GM19468 (cell line): ENCODE data around the gene DOK1.

ENCODE experiments used
- ATAC-seq: cut with Tn5 transposase; IDR thresholded peaks from one replicate; pipeline ENCODE4 v1.9.1; 2021; ENCODE audit warnings: mild to moderate bottlenecking, moderate library complexity, moderate number of reproducible peaks; ENCODE audit not compliant: unreplicated experiment; ENCODE audit errors: extremely low read depth

Gene DOK1

GRCh38 chr2:74553892-74554819, at the start of gene DOK1, which contains the start of gene LOXL3:
TSS of gene DOK1 (plus strand) at chr2:74554720. CDS start at chr2:74554755, 35 bp downstream.
TSS of gene LOXL3 (minus strand) at chr2:74553942. CDS start at chr2:74552634, 1,308 bp downstream.
- ATAC-seq, result peak; percentile 23

DNA sequence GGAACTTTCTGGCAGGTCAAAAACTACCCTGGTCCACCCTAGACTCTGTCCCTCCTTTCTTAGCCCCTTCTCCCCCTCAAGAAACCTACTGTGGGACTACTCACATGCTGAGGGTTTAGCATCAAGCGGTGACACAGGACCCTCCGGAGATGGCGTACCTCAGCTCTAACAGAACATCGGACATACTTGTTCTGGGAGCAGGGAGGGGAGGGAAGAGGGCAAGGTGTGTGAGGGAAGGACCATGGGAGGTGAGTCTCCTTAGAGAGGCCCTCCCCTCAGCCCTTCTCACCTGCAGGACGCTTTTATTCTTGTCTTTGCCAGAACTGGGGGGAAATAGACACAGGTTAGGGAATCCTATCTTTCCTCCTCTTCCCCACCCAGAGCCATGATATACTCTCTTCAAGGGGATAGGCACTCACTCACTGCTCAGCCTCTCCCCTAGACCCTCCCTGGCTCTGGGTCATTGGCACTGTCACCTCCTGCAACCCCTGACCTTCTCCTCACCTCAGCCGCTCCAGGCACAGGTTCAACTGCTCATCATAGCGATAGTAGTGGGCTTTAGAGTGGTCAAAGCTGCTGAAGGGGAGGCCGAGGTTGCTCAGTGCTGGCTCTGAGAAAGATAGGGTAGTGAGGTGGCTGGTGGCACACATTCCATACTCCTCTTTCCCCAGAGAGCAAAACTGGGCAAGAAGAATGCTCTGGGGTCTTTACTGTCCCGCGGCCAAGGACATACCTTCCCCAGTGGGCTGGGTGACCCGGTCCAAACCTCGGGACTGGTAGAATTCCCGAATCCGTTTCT, 48.9 kb upstream of the DOK1 start:
- no peak for ATAC-seq

- ATAC-seq, result peak; percentile 76
These were observed 47.2 kb upstream of the DOK1 start, which contains the start of gene PCGF1 for GRCh38 chr2:74507145-74507925. TSS of gene PCGF1 (minus strand) at chr2:74507695. CDS start at chr2:74507668, 27 bp downstream.

DNA sequence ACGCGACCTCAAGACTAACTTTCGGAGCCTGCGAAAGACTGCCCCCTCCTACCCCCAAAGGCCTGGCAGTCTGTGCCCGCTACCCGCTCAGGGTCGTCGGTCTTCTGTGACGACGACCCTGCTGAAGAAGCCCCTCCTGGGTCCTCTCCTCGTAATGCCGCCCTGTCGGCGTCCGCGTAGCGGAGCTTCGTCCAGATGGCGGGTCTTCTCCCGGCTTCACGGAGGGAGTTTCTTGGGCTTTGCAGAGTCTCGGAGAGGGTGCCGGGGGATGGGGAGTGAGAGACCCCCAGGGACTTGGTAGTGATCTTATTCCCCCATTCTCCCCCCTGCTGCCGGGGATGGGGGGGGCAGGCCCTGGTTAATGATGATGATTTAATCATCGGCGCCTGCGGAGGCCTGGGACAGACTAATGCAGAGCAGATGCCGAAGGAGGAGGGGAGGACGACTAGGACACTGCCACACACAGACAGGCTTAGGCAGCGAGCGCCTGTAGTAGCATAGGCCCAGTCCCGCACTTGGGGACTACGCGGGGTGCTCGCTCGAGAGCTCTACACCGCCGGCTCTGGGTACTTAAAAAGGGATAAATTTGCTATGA, 46.5 kb upstream of the DOK1 start:
- no peak for ATAC-seq

DNA sequence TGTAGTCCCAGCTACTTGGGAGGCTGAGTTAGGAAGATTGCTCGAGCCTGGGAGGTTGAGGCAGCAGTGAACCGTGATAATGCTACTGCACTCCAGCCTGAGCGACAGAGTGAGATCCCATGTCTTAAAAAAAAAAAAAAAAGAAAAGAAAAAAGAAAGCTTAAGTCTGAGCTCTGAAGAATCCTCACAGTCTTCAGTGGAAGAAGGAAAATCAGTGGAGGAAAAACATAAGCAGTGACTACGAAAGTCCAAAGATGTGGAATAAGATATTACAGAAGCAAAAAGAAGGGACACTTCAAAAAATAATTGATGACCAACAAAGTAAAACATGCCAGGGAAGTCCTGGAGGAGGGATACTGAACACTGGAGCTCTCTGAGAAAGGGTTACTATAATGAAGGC, 44.2 kb upstream of the DOK1 start:
- no peak for ATAC-seq

- no peak for ATAC-seq
These were observed 43.2 kb upstream of the DOK1 start for GRCh38 chr2:74511104-74511989.

DNA sequence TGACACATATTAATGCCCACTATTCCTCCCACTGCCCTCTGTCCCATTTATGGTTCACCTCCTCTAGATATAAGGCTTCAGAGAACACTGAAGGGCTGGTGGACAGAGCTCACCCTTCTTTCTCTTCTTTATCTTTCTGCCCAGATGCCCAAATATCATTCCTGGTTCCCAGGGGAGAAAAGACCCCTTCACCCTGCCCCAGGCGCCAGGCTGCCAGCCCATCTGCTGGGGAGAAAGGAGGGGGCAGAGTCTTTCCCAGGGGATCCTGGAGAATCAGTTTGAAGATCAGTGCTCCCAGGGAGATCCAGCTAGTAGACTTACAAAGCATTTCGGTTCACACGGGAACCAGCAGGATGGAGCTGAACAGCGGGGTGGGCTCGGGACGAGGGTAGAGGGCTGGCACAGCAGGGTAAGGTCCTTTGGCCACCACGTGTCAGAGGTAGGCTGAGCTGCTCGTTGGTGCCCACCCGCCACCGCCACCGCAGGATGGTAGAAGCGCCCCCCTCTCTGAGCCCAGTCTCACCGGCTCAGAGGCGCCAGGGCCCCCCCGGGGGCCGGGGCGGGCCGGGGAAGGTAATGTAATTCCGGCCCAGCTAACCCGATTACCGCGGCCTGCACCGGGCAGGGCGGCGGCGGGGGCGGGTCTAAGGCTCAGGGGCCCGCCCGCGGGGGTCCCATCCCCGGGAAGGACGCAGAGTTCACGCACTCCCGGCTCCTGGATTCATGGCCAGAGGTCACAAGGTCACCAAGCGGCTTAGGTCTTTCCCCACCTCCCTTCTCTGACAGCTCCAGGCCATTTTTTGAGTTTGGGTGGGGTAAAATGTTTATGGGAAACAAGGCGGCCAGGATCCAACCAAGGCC, 41.5 kb upstream of the DOK1 start:
- ATAC-seq, result no peak

GRCh38 chr2:74513605-74514367, 40.7 kb upstream of the DOK1 start:
- ATAC-seq, result no peak

- ATAC-seq, result no peak
These were observed 39.9 kb upstream of the DOK1 start, which contains the start of gene TLX2 for GRCh38 chr2:74514368-74515270. TSS of gene TLX2 (plus strand) at chr2:74514450. CDS start at chr2:74514807, 357 bp downstream.

DNA sequence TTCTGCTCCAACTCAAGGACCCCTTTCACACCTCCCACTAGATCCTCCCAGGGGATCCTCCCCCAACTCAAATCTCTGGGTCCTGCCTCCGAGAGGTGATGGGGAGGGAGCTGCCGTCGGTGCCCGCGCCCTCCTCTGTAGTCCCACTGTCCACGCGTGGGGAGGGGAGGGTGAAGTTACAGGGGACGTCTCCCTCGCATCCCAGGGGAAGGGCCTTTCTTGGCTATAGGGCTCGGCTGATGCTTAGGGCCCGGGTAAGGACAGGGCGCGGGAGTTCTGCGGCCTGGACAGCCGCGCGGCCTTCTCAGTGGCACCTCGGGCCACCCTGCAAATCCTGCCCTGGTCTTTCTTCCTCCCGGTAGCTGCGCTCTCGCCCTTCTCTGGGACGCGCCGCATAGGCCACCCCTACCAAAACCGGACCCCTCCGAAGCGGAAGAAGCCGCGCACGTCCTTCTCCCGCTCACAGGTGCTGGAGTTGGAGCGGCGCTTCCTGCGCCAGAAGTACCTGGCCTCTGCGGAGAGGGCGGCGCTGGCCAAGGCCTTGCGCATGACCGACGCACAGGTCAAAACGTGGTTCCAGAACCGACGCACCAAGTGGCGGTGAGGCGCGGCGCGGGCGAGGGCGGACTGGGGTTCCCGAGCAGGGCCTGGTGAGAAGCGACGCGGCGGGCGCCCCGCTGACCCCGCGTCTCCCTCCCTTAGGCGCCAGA, 39.1 kb upstream of the DOK1 start:
- no peak for ATAC-seq

- ATAC-seq, result no peak
These were observed 38.4 kb upstream of the DOK1 start for GRCh38 chr2:74515981-74516633.

GRCh38 chr2:74516650-74517049, 37.9 kb upstream of the DOK1 start:
- ATAC-seq, result no peak

GRCh38 chr2:74522516-74522915, 32.0 kb upstream of the DOK1 start:
- no peak for ATAC-seq

GRCh38 chr2:74524005-74524404, 30.5 kb upstream of the DOK1 start:
- ATAC-seq, result no peak
